Spleen (tissue), 7 donors: ENCODE measurements around the gene OGFR.

ENCODE experiments used
- POLR2A ChIP-seq, 3 donors: fragments of 450-650 bp; IDR thresholded peaks; one replicate each; pipeline ENCODE4 v1.5.1; 2017; ENCODE audit warnings: antibody characterized with exemption in 3 of 3, mild to moderate bottlenecking in 1 of 3
- POLR2AphosphoS5 ChIP-seq, 3 donors: sonication (generic); formaldehyde crosslinking; IDR thresholded peaks; one replicate each; pipeline ENCODE4 v1.5.1; 2017; ENCODE audit warnings: antibody characterized with exemption in 3 of 3
- TF ChIP-seq, protein P1 (sequence below), 11 experiments: fragments of 200-600 bp in 7 of 11; fragments of 450-650 bp in 4 of 11; sonication (generic) in 4 of 11; IDR thresholded peaks in 8 of 11; conservative IDR thresholded peaks in 3 of 11; 1 replicate in 7 of 11; 2 replicates in 4 of 11; pipeline versions ENCODE4 v1.4.0 to v1.8.0; 2016 to 2021; ENCODE audit warnings: antibody characterized with exemption in 11 of 11, inconsistent platforms in 4 of 11, mild to moderate bottlenecking in 1 of 11
- donor health status: DM: no; HTN: no; CAD: no; lungs with moderate emphysema.
- donor health status: DM: no; HTN: no; CAD: no.
- donor health status: DM: no; HTN: no; CAD: no.

DNA sequence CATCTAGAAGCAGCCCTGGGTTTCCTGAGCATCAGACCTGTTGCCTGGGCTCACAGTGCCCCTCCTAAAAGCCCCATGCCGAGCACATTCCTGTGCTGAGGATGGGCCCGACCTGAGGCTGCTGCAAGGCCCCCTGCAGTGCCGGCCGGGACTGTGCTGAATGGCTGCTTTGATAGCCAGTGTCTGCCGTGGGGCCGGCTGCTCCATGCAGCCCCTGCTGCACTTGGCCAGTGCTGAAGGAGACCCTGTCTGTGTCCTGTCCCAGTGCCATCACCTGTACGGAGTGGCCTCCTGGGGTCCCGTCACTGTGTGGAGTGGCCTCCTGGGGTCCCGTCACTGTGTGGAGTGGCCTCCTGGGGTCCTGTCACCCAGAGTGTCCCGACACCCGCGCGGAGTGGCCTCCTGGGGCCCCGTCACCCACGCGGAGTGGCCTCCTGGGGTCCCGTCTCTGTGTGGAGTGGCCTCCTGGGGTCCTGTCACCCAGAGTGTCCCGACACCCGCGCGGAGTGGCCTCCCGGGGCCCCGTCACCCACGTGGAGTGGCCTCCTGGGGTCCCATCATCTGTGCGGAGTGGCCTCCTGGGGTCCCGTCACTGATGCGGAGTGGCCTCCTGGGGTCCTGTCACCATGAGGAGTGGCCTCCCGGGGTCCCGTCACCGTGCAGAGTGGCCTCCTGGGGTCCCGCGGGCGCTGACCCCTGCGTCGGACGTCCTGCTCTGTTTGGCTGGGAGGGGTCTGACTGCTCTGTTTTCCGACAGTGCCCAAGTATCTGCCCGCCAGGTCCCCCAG, 19.2 kb downstream of the OGFR start:
- no peak for TF ChIP-seq POLR2AphosphoS5 (IDR thresholded peaks at IDR 0.05)
- TF ChIP-seq POLR2A (IDR thresholded peaks at IDR 0.05): no peak
- TF ChIP-seq, protein P1, sequence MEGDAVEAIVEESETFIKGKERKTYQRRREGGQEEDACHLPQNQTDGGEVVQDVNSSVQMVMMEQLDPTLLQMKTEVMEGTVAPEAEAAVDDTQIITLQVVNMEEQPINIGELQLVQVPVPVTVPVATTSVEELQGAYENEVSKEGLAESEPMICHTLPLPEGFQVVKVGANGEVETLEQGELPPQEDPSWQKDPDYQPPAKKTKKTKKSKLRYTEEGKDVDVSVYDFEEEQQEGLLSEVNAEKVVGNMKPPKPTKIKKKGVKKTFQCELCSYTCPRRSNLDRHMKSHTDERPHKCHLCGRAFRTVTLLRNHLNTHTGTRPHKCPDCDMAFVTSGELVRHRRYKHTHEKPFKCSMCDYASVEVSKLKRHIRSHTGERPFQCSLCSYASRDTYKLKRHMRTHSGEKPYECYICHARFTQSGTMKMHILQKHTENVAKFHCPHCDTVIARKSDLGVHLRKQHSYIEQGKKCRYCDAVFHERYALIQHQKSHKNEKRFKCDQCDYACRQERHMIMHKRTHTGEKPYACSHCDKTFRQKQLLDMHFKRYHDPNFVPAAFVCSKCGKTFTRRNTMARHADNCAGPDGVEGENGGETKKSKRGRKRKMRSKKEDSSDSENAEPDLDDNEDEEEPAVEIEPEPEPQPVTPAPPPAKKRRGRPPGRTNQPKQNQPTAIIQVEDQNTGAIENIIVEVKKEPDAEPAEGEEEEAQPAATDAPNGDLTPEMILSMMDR (IDR thresholded peaks at IDR 0.05 in 8 of 11, conservative IDR thresholded peaks at IDR 0.05 in 3 of 11): no peak
